ENCODE results near the gene AP1S2.

Gene AP1S2

DNA sequence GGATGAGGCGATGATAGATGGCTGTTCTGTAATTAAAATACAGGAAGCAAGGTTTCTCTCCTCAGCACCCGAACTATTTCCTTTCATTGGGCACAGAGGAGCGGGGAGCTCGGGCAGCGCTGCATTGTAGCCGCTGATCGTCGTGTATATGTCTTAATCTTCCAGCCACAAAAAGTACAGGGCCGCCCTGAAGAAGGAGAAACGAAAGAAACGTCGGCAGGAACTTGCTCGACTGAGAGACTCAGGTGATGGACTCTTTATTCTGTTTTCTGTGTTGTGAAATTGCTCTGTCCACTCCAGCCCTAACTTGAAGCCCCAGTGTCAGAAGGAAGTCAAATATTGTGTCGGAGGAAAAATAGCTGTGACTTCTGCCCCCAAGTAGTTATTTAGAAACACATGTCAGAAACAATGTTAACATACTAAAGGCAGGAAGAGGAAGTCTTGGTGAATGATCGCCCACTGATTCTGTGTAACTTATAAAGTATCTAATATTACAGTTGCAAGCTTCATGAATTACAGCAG lies 63.8 kb downstream of the AP1S2 start:
- Histone ChIP-seq H3K4me3 (ENCODE audit: low read depth, low read length) (peak overlapping the region; percentile 85), H3K4me1 (ENCODE audit: control insufficient read depth, insufficient read depth, low read length) (no peaks in the 10 kb centered on the region), H3K9me3 (ENCODE audit: control insufficient read depth, insufficient read depth, low read length) (no peaks in the 10 kb centered on the region), H3K27me3 (ENCODE audit: control insufficient read depth, insufficient read depth, low read length) (no peaks in the 10 kb centered on the region), H3K36me3 (ENCODE audit: control insufficient read depth, insufficient read depth, low read length) (peaks cover 4% of the 10 kb centered on the region), H3K9ac (ENCODE audit: low read depth, low read length) (peak overlapping the region; percentile 76)

DNA sequence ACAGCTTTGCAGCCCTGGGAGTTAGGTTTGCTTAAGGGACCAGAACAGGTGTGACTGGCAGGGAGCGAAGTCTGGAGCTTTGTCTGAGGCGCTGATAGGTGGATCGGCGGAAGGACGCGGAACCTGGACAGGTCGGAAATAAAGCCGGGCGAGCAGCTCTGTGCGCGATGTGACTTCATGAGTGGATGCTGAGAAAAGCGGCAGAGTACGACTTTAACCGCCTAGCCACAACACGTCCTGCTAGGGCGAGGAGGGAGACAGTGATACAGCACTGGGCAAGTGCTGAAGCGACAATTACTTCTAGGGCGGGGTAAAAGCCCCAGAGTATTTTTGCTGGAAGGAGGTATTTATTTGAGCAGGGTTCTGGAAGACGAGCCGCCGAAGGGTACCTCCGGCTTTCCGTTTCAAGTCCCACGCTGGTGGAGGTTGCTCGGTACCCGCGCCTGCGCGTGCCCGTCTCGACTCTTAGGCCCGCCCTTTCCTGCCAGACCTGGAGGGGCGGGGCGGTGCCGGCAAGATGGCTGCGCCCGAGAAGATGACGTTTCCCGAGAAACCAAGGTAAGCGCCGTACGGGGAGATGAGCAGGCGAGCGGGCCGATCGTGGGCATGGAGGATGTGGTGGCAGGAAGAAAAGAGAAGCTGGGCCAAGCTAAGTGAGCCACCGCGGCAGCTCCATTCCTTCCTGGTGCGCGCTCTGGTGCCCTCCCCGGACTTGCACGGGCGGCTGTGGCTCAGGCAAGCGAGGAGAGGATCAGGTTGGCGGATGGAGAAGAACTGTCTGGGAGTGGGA lies 64.4 kb downstream of the AP1S2 start, which contains the start of gene ZRSR2:
ZRSR2 (plus strand) TSS at position 506 of the 790 bp plus-strand sequence; CDS start at position 518, 12 bp downstream.
- Histone ChIP-seq H3K9ac (ENCODE audit: low read depth, low read length) (peak within 1 kb of the TSS; percentile 76), H3K27me3 (ENCODE audit: control insufficient read depth, insufficient read depth, low read length) (no peaks in the 10 kb centered on the region), H3K9me3 (ENCODE audit: control insufficient read depth, insufficient read depth, low read length) (no peaks in the 10 kb centered on the region), H3K4me3 (ENCODE audit: low read depth, low read length) (peak within 1 kb of the TSS; percentile 85), H3K4me1 (ENCODE audit: control insufficient read depth, insufficient read depth, low read length) (no peaks in the 10 kb centered on the region), H3K36me3 (ENCODE audit: control insufficient read depth, insufficient read depth, low read length) (peaks cover 4% of the 10 kb centered on the region)

DNA sequence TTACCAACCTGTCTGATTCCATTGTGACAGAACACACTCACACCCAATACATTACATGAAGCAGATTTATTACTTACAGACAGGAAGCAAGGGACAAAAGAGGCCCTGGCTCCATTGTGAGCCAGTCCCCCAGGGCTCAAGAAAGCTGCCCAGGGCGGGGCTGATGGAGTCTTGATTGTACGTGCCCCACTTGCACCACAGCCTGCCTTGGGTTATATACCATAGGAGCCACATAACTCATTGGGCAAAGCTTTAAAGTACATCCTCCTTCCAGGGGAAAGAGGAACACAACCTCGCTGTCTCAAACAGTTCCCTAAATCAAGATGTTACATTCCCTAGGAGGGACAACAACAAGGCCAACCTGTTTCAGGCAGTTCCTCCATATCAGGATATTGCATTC lies 67.7 kb downstream of the AP1S2 start:
- Histone ChIP-seq H3K9me3 (ENCODE audit: control insufficient read depth, insufficient read depth, low read length) (no peaks in the 10 kb centered on the region), H3K36me3 (ENCODE audit: control insufficient read depth, insufficient read depth, low read length) (no peaks in the 10 kb centered on the region), H3K4me3 (ENCODE audit: low read depth, low read length) (no peak overlapping the region), H3K4me1 (ENCODE audit: control insufficient read depth, insufficient read depth, low read length) (no peaks in the 10 kb centered on the region), H3K27me3 (ENCODE audit: control insufficient read depth, insufficient read depth, low read length) (no peaks in the 10 kb centered on the region), H3K9ac (ENCODE audit: low read depth, low read length) (no peak overlapping the region)

DNA sequence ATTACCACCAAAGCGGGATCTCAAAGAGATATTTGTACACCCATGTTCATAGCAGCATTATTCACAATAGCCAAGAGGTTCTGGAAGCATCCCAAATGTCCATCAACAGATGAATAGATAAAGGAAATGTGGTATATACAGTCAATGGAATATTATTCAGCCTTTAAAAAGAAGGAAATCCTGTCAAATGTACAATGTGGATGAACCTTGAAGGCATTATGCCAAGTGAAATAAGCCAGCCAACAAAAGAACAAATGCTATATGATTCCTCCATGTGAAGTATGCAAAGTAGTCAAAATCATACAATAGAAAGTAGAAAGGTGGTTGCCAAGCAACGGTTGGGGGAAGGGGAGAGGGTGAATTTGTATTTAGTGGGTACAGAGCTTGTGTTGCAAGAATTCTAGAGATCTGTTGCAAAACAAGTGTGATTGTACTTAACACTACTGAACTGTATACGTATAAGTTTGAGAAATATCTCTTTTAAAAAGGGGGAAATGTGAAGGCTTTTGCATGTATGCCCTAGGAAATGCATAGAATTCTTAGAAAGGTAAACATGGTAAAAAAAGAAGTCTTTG lies 69.3 kb downstream of the AP1S2 start:
- H3K36me3 ChIP-seq (ENCODE audit: control insufficient read depth, insufficient read depth, low read length): no peaks in the 10 kb centered on the region
- H3K4me1 ChIP-seq (ENCODE audit: control insufficient read depth, insufficient read depth, low read length): no peaks in the 10 kb centered on the region
- no peaks in the 10 kb centered on the region for H3K27me3 ChIP-seq (ENCODE audit: control insufficient read depth, insufficient read depth, low read length)
- H3K4me3 ChIP-seq (ENCODE audit: low read depth, low read length): no peak overlapping the region
- H3K9me3 ChIP-seq (ENCODE audit: control insufficient read depth, insufficient read depth, low read length): no peaks in the 10 kb centered on the region
- H3K9ac ChIP-seq (ENCODE audit: low read depth, low read length): no peak overlapping the region

GRCh38 chrX:15781961-15782699 lies 72.5 kb downstream of the AP1S2 start:
- Histone ChIP-seq H3K4me1 (ENCODE audit: control insufficient read depth, insufficient read depth, low read length) (no peaks in the 10 kb centered on the region), H3K36me3 (ENCODE audit: control insufficient read depth, insufficient read depth, low read length) (no peaks in the 10 kb centered on the region), H3K9ac (ENCODE audit: low read depth, low read length) (no peak overlapping the region), H3K4me3 (ENCODE audit: low read depth, low read length) (no peak overlapping the region), H3K9me3 (ENCODE audit: control insufficient read depth, insufficient read depth, low read length) (no peaks in the 10 kb centered on the region), H3K27me3 (ENCODE audit: control insufficient read depth, insufficient read depth, low read length) (no peaks in the 10 kb centered on the region)

Measured in iPS-15b (cell line).